HepG2 (cell line): Measurements from ENCODE around the gene STUM. TPM values are rescaled to one million over a fixed set of nuclear protein-coding genes. Genes with fewer than 3 reads are reported as not detected.

Experiments used
- BCL3 ChIP-seq: sonication (generic); formaldehyde crosslinking; IDR thresholded peaks from 2 replicates; pipeline ENCODE4 v1.5.1; 2020; ENCODE audit warnings: mild to moderate bottlenecking, missing genetic modification reagents, moderate library complexity
- DRAP1 ChIP-seq: IDR thresholded peaks from 2 replicates; pipeline ENCODE4 v1.6.1; 2016; ENCODE audit warnings: missing genetic modification reagents, missing compliant biosample characterization
- ELK4 ChIP-seq: sonication (generic); formaldehyde crosslinking; IDR thresholded peaks from 2 replicates; pipeline ENCODE4 v1.9.0; 2021; ENCODE audit warnings: missing genetic modification reagents, borderline replicate concordance
- RAD51 ChIP-seq: fragments of 450-650 bp; IDR thresholded peaks from 2 replicates; pipeline ENCODE4 v1.6.1; 2016; ENCODE audit warnings: borderline replicate concordance
- ZFP91 ChIP-seq: sonication (generic); formaldehyde crosslinking; IDR thresholded peaks from 2 replicates; pipeline ENCODE4 v1.9.0; 2022; ENCODE audit warnings: missing genetic modification reagents, mild to moderate bottlenecking, borderline replicate concordance
- ZNF282 ChIP-seq: fragments of 450-650 bp; IDR thresholded peaks from 2 replicates; pipeline ENCODE4 v1.6.1; 2018; ENCODE audit not compliant: partially characterized antibody
- ZNF329 ChIP-seq: sonication (generic); formaldehyde crosslinking; IDR thresholded peaks from 2 replicates; pipeline ENCODE4 v1.9.0; 2021; ENCODE audit warnings: low read depth, mild to moderate bottlenecking, missing genetic modification reagents
- ZNF451 ChIP-seq: sonication (generic); formaldehyde crosslinking; IDR thresholded peaks from 2 replicates; pipeline ENCODE4 v1.5.0; 2020; ENCODE audit warnings: mild to moderate bottlenecking, missing genetic modification reagents
- ZNF484 ChIP-seq: sonication (generic); formaldehyde crosslinking; IDR thresholded peaks from 2 replicates; pipeline ENCODE4 v1.5.1; 2020; ENCODE audit warnings: mild to moderate bottlenecking, low read depth, missing genetic modification reagents, borderline replicate concordance
- ZNF646 ChIP-seq: sonication (generic); formaldehyde crosslinking; IDR thresholded peaks from 2 replicates; pipeline ENCODE4 v1.9.0; 2021; ENCODE audit warnings: mild to moderate bottlenecking, missing genetic modification reagents
- polyA plus RNA-seq, 8 experiments: library from polyadenylated mRNA; depleted of rRNA in 3 of 8; stranded (reverse) in 7 of 8; unstranded in 1 of 8; fragments of >200 nt; fragmentation: Illumina TruSeq in 4 of 8; extraction: Trizol in 4 of 8; gene quantifications; 2 replicates each; pipeline versions ENCODE4 v1.2.1 to v1.2.3, GENCODE V29; 2011 to 2016; ENCODE audit warnings: low read depth in 4 of 8, missing spikeins in 1 of 8, mixed read lengths in 1 of 8; ENCODE audit not compliant: insufficient read depth in 1 of 8
- total RNA-seq, 5 experiments: library from RNA; depleted of rRNA; stranded (reverse); fragments of >200 nt; fragmentation: Illumina TruSeq; extraction: Trizol; gene quantifications; 2 replicates each; pipeline ENCODE4 v1.2.3, GENCODE V29; 2016; ENCODE audit warnings: low read depth in 1 of 5

STUM gene
- total and polyA plus RNA-seq, 2 of the 13 experiments (the other 11 are each of a cell fraction or from before 2014, with no cell fraction given): not detected

- TF ChIP-seq ZNF646 (CRISPR knock-in tag) (no peak), ZNF484 (CRISPR knock-in tag) (no peak), ZFP91 (CRISPR knock-in tag) (no peak), ZNF329 (CRISPR knock-in tag) (no peak), BCL3 (CRISPR knock-in tag) (no peak), DRAP1 (CRISPR knock-in tag) (no peak), ZNF282 (no peak), ZNF451 (CRISPR knock-in tag) (no peak), RAD51 (no peak), ELK4 (CRISPR knock-in tag) (no peak)
- TF ChIP-seq, all 625 proteins: peak for 0
Observed at GRCh38 chr1:226563666-226564065, 15.1 kb downstream of the STUM start (continued).
